Measurements from ENCODE around the gene TRERF1. TPM values are rescaled to one million over a fixed set of nuclear protein-coding genes. Genes with fewer than 3 reads are reported as not detected.

TRERF1 gene
- total RNA-seq, 6 experiments from 2014 or later: 0.29 to 1.2 (median 0.60) TPM

- 45% methylated on average over 3 of the region's 3 CpGs for WGBS (ENCODE audit: insufficient coverage, low coverage, low lambda C conversion rate, missing lambda C conversion rate)
- no peak overlapping the region for H3K27ac ChIP-seq
- no peaks in the 10 kb centered on the region for H3K9me3 ChIP-seq
- ATAC-seq: peak in 3 of 4 donors; percentile 12 to 54 (median 30)
- H3K4me3 ChIP-seq: no peak overlapping the region
- no peaks in the 10 kb centered on the region for H3K27me3 ChIP-seq
- H3K4me1 ChIP-seq: no peaks in the 10 kb centered on the region
- DNase-seq: peak in 1 of 3 donors; percentile 42
- intact Hi-C loops (cut with DNase I): no loop called here
- no peaks in the 10 kb centered on the region for H3K36me3 ChIP-seq
- TF ChIP-seq CTCF (IDR thresholded peaks at IDR 0.05) (no peak), POLR2A (IDR thresholded peaks at IDR 0.05) (no peak)
Measured at GRCh38 chr6:42393339-42393738, 58.4 kb downstream of the TRERF1 start.

GRCh38 chr6:42392833-42393232, 58.9 kb downstream of the TRERF1 start:
- ATAC-seq: no peak
- WGBS (ENCODE audit: insufficient coverage, low coverage, low lambda C conversion rate, missing lambda C conversion rate): 25% methylated on average over 1 of the region's 10 CpGs
- TF ChIP-seq POLR2A (IDR thresholded peaks at IDR 0.05) (no peak), CTCF (IDR thresholded peaks at IDR 0.05) (no peak)
- peak in 1 of 3 donors; percentile 23 for DNase-seq
- intact Hi-C loops (cut with DNase I): no loop called here
- Histone ChIP-seq H3K27me3 (no peaks in the 10 kb centered on the region), H3K9me3 (no peaks in the 10 kb centered on the region), H3K4me1 (no peaks in the 10 kb centered on the region), H3K27ac (no peak overlapping the region), H3K4me3 (no peak overlapping the region), H3K36me3 (no peaks in the 10 kb centered on the region)

- H3K4me3 ChIP-seq: no peak overlapping the region
- intact Hi-C loops (cut with DNase I): no loop called here
- DNase-seq (peak in 1 of 3 donors; percentile 34), ATAC-seq (no peak)
- no peak overlapping the region for H3K27ac ChIP-seq
- H3K27me3 ChIP-seq: no peaks in the 10 kb centered on the region
- WGBS (ENCODE audit: insufficient coverage, low coverage, low lambda C conversion rate, missing lambda C conversion rate): 82% methylated on average over 5 of the region's 6 CpGs
- H3K9me3 ChIP-seq: no peaks in the 10 kb centered on the region
- H3K4me1 ChIP-seq: no peaks in the 10 kb centered on the region
- no peaks in the 10 kb centered on the region for H3K36me3 ChIP-seq
- TF ChIP-seq CTCF (IDR thresholded peaks at IDR 0.05) (no peak), POLR2A (IDR thresholded peaks at IDR 0.05) (no peak)
Measured at GRCh38 chr6:42391441-42391840, 60.3 kb downstream of the TRERF1 start.

GRCh38 chr6:42390228-42390934, 61.3 kb downstream of the TRERF1 start:
- ATAC-seq: peak in 3 of 4 donors; percentile 27 to 51 (median 46)

More at GRCh38 chr6:42390228-42390934, 61.3 kb downstream of the TRERF1 start:
- Histone ChIP-seq H3K27me3 (no peaks in the 10 kb centered on the region), H3K27ac (no peak overlapping the region), H3K4me1 (no peaks in the 10 kb centered on the region), H3K9me3 (no peaks in the 10 kb centered on the region), H3K4me3 (no peak overlapping the region), H3K36me3 (no peaks in the 10 kb centered on the region)
- peak in 1 of 3 donors; percentile 28 for DNase-seq
- intact Hi-C loops (cut with DNase I): no loop called here
- no peak for TF ChIP-seq POLR2A (IDR thresholded peaks at IDR 0.05)
- no peak for TF ChIP-seq CTCF (IDR thresholded peaks at IDR 0.05)
- 66% methylated on average over 15 of the region's 17 CpGs for WGBS (ENCODE audit: insufficient coverage, low coverage, low lambda C conversion rate, missing lambda C conversion rate)
